GM12878 (cell line): Measurements from ENCODE around the gene COL6A1. TPM values are rescaled to one million over a fixed set of nuclear protein-coding genes. Genes with fewer than 3 reads are reported as not detected.

Experiments used
- ATAC-seq: fragments of 200-7000 bp; cut with Tn5 transposase; 3 replicates; pipeline ENCODE4 v1.9.1; 2020; ENCODE audit warnings: mild to moderate bottlenecking, moderate library complexity
- BruUV-seq: library from RNA; stranded (reverse); fragments of 400-500 nt; replicated peaks from 2 replicates; lab custom pipeline; 2021; lab: Mats Ljungman, UMichigan
- CTCF ChIA-PET: fragments of 300-600 bp; sonication (Branson Sonifier 250); formaldehyde crosslinking; extraction: SDS; loops from one replicate; lab custom pipeline; 2021; ENCODE audit warnings: inconsistent platforms; lab: Yijun Ruan, JAX
- POLR2A ChIA-PET: fragments of 350-600 bp; formaldehyde crosslinking; extraction: SDS; loops from one replicate; lab custom pipeline; 2021; ENCODE audit warnings: inconsistent platforms; lab: Charles Lee
- RAD21 ChIA-PET: fragments of 300-600 bp; sonication (Branson Sonifier 250); formaldehyde crosslinking; loops from one replicate; lab custom pipeline; 2023; ENCODE audit warnings: antibody characterized with exemption; ENCODE audit not compliant: unreplicated experiment; lab: Charles Lee
- SMC1A ChIA-PET: fragments of 300-600 bp; sonication (Branson Sonifier 250); formaldehyde crosslinking; loops from one replicate; lab custom pipeline; 2023; ENCODE audit not compliant: unreplicated experiment, uncharacterized antibody; lab: Charles Lee
- DNase-seq: peaks from one replicate; pipeline ENCODE4 v3.0.0-alpha.2; 2011; ENCODE audit warnings: low read depth, low spot score
- FAIRE-seq: peaks from 3 replicates; lab custom pipeline; 2011; peaks lifted over from hg19 to GRCh38; lab: Jason Lieb, UNC
- H2AFZ ChIP-seq: 2 replicates; pipeline ENCODE4 v1.6.0; 2011; ENCODE audit warnings: low read depth, low read length, control low read depth; ENCODE audit not compliant: control insufficient read depth
- H3K27ac ChIP-seq: 2 replicates; pipeline ENCODE4 v1.5.1; 2011; ENCODE audit warnings: control low read depth; ENCODE audit not compliant: control insufficient read depth, insufficient read depth
- H3K27me3 ChIP-seq, 2 experiments: replicated peaks in 1 of 2; 2 replicates each; pipeline versions ENCODE4 v1.6.0 to v1.6.1; 2011; ENCODE audit warnings: low read length in 1 of 2; ENCODE audit not compliant: control insufficient read depth in 2 of 2, insufficient read depth in 2 of 2
- H3K36me3 ChIP-seq, 2 experiments: 2 replicates each; pipeline ENCODE4 v1.5.1; 2011; ENCODE audit warnings: low read length in 1 of 2; ENCODE audit not compliant: control insufficient read depth in 2 of 2, insufficient read depth in 2 of 2
- H3K4me1 ChIP-seq: 2 replicates; pipeline ENCODE4 v1.6.1; 2011; ENCODE audit warnings: mild to moderate bottlenecking, low read length, moderate library complexity, mixed read lengths; ENCODE audit not compliant: control insufficient read depth, insufficient read depth
- H3K4me2 ChIP-seq: 2 replicates; pipeline ENCODE4 v1.6.0; 2011; ENCODE audit warnings: control low read depth; ENCODE audit not compliant: control insufficient read depth, insufficient read depth
- H3K4me3 ChIP-seq: fragments of 200-600 bp; sonication (generic); 2 replicates; pipeline ENCODE4 v1.5.1; 2016
- H3K79me2 ChIP-seq: 2 replicates; pipeline ENCODE4 v1.6.0; 2011; ENCODE audit warnings: low read length; ENCODE audit not compliant: control insufficient read depth, insufficient read depth
- H3K9ac ChIP-seq: 2 replicates; pipeline ENCODE4 v1.8.0; 2011; ENCODE audit warnings: low read length, control low read depth, mixed read lengths; ENCODE audit not compliant: control insufficient read depth, insufficient read depth
- H3K9me3 ChIP-seq: replicated peaks from 3 replicates; pipeline ENCODE4 v1.5.1; 2011; ENCODE audit warnings: mild to moderate bottlenecking, low read length; ENCODE audit not compliant: control insufficient read depth, insufficient read depth
- H4K20me1 ChIP-seq: 2 replicates; pipeline ENCODE4 v1.6.0; 2011; ENCODE audit not compliant: control insufficient read depth, insufficient read depth
- BCL11A ChIP-seq: IDR thresholded peaks from 2 replicates; pipeline ENCODE4 v1.6.1; 2011; ENCODE audit warnings: low read depth, low read length
- ESRRA ChIP-seq: IDR thresholded peaks from 2 replicates; pipeline ENCODE4 v1.6.1; 2012; ENCODE audit warnings: mild to moderate bottlenecking, low read length, improper control_type of control experiment
- EZH2 ChIP-seq: IDR thresholded peaks from 2 replicates; pipeline ENCODE4 v1.6.1; 2012; ENCODE audit warnings: low read depth, mild to moderate bottlenecking, control low read depth, inconsistent platforms, low read length, borderline replicate concordance; ENCODE audit not compliant: control insufficient read depth
- NRF1 ChIP-seq: conservative IDR thresholded peaks from 2 replicates; pipeline ENCODE4 v1.6.1; 2011; ENCODE audit warnings: mild to moderate bottlenecking, low read depth, low read length, improper control_type of control experiment
- PAX5 ChIP-seq: IDR thresholded peaks from 2 replicates; pipeline ENCODE4 v1.6.1; 2011; ENCODE audit warnings: low read depth, low read length, borderline replicate concordance
- RCOR1 ChIP-seq: conservative IDR thresholded peaks from 2 replicates; pipeline ENCODE4 v1.6.1; 2012; ENCODE audit warnings: low read depth, low read length, improper control_type of control experiment
- TARDBP ChIP-seq: IDR thresholded peaks from 2 replicates; pipeline ENCODE4 v1.6.1; 2016; ENCODE audit warnings: borderline replicate concordance
- TCF7 ChIP-seq: IDR thresholded peaks from 2 replicates; pipeline ENCODE4 v1.6.1; 2014; ENCODE audit warnings: antibody characterized with exemption, borderline replicate concordance
- YY1 ChIP-seq: IDR thresholded peaks from 2 replicates; pipeline ENCODE4 v1.6.1; 2011; ENCODE audit warnings: low read depth, mild to moderate bottlenecking, low read length
- WGBS: methylation state at CpG from one replicate; pipeline ENCODE4 v1.1.6; 2016; ENCODE audit warnings: low lambda C conversion rate; ENCODE audit not compliant: insufficient replicate concordance, insufficient coverage; ENCODE audit errors: missing lambda C conversion rate; 5-methylcytosine and 5-hydroxymethylcytosine counted together
- in situ Hi-C: fragments of 300-500 bp; cut with MboI; formaldehyde crosslinking; loops from 9 replicates; pipeline ENCODE4 v1.14.3; 2018; ENCODE audit warnings: mixed read lengths
- intact Hi-C: fragments of 100-400 bp; cut with micrococcal nuclease; formaldehyde crosslinking; loops from one replicate; pipeline ENCODE4 v1.14.2; 2022; ENCODE audit not compliant: unreplicated experiment
- polyA plus RNA-seq, 11 experiments: library from polyadenylated mRNA; depleted of rRNA in 4 of 11; unstranded in 6 of 11; stranded (reverse) in 5 of 11; fragments of >200 nt; fragmentation: Nextera tagmentation in 4 of 11; fragmentation: Illumina TruSeq in 1 of 11; extraction: Ambion mirVana in 4 of 11; extraction: Trizol in 1 of 11; gene quantifications; 1 replicate in 1 of 11; 2 replicates in 10 of 11; pipeline versions ENCODE4 v1.2.1 to v1.2.3, GENCODE V29; 2011 to 2016; ENCODE audit warnings: inconsistent platforms in 2 of 11, missing spikeins in 2 of 11, low read depth in 1 of 11
- total RNA-seq, 4 experiments: library from RNA; depleted of rRNA in 3 of 4; stranded (reverse); fragments of >200 nt in 3 of 4; fragmentation: Illumina TruSeq in 1 of 4; extraction: Trizol in 1 of 4; gene quantifications; 2 replicates each; pipeline versions ENCODE4 v1.2.1 to v1.2.3, GENCODE V29; 2013 to 2021
- TF ChIP-seq, protein P1 (sequence below): fragments of 450-650 bp; IDR thresholded peaks from 2 replicates; pipeline ENCODE4 v1.6.1; 2018; ENCODE audit warnings: borderline replicate concordance, mild to moderate bottlenecking; ENCODE audit not compliant: partially characterized antibody
- TF ChIP-seq, protein P2 (sequence below): fragments of 450-650 bp; IDR thresholded peaks from 2 replicates; pipeline ENCODE4 v1.6.1; 2017; ENCODE audit warnings: low read depth, mild to moderate bottlenecking, moderate library complexity

Gene COL6A1
- total and polyA plus RNA-seq, 10 of the 15 experiments (the other 5 are each of a cell fraction or from before 2014, with no cell fraction given), result 0.12 to 1.3 (median 0.20) TPM; not detected in 7

DNA sequence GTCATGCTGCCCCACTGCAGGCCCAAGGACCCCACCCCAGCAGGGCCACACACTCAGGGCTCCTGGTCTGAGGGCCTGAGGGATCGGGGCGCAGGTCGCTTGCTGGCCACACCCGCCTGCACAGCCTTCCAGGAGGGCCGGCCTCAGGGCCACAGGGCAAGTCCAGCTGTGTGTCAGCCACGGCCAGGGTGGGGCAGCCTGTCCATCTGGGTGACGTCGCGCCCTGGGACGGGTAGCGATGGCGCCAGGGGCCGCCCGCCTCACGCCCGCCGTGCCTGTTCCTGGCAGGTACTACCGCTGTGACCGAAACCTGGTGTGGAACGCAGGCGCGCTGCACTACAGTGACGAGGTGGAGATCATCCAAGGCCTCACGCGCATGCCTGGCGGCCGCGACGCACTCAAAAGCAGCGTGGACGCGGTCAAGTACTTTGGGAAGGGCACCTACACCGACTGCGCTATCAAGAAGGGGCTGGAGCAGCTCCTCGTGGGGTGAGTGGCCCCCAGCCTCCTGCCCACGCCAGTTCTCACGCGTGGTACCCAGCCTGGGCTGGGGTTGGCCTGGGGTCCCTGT is 2.5 kb downstream of the COL6A1 start:
- BruUV-seq, result no TSS peak
- Histone ChIP-seq H3K4me2 (no peak overlapping the region), H3K27ac (no peak overlapping the region), H3K79me2 (no peaks in the 10 kb centered on the region), H3K9ac (no peak overlapping the region), H3K36me3 (no peaks in the 10 kb centered on the region), H2AFZ (no peak overlapping the region), H3K4me1 (no peaks in the 10 kb centered on the region; the same call in 1 of the 2 replicates), H4K20me1 (no peaks in the 10 kb centered on the region), H3K4me3 (no peak overlapping the region), H3K9me3 (no peaks in the 10 kb centered on the region), H3K27me3 (peaks cover 0 to 3% of the 10 kb centered on the region in 2 experiments; a peak in 2 of 4 replicates)
- ChIA-PET CTCF (no interaction called here), RAD21 (no interaction called here), SMC1A (no interaction called here), POLR2A (no interaction called here)
- in situ Hi-C loops, result no loop called here
- TF ChIP-seq RCOR1 (no peak), ESRRA (no peak), BCL11A (no peak), TARDBP (no peak), NRF1 (no peak), TCF7 (no peak), EZH2 (no peak), YY1 (no peak), PAX5 (no peak)
- TF ChIP-seq, protein P1, sequence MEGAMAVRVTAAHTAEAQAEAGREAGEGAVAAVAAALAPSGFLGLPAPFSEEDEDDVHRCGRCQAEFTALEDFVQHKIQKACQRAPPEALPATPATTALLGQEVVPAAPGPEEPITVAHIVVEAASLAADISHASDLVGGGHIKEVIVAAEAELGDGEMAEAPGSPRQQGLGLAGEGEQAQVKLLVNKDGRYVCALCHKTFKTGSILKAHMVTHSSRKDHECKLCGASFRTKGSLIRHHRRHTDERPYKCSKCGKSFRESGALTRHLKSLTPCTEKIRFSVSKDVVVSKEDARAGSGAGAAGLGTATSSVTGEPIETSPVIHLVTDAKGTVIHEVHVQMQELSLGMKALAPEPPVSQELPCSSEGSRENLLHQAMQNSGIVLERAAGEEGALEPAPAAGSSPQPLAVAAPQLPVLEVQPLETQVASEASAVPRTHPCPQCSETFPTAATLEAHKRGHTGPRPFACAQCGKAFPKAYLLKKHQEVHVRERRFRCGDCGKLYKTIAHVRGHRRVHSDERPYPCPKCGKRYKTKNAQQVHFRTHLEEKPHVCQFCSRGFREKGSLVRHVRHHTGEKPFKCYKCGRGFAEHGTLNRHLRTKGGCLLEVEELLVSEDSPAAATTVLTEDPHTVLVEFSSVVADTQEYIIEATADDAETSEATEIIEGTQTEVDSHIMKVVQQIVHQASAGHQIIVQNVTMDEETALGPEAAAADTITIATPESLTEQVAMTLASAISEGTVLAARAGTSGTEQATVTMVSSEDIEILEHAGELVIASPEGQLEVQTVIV, result no peak
- TF ChIP-seq, protein P2, sequence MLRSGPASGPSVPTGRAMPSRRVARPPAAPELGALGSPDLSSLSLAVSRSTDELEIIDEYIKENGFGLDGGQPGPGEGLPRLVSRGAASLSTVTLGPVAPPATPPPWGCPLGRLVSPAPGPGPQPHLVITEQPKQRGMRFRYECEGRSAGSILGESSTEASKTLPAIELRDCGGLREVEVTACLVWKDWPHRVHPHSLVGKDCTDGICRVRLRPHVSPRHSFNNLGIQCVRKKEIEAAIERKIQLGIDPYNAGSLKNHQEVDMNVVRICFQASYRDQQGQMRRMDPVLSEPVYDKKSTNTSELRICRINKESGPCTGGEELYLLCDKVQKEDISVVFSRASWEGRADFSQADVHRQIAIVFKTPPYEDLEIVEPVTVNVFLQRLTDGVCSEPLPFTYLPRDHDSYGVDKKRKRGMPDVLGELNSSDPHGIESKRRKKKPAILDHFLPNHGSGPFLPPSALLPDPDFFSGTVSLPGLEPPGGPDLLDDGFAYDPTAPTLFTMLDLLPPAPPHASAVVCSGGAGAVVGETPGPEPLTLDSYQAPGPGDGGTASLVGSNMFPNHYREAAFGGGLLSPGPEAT, result no peak
- FAIRE-seq (no peak), ATAC-seq (no peak), DNase-seq (no peak)
- intact Hi-C loops, result no loop called here
- 79% methylated on average over 32 of the region's 38 CpGs for WGBS
